Measurements from ENCODE around the gene ARRDC2.
"Not testable (repeated sequence)": the region's sequence is repeated elsewhere in the genome, so short reads cannot be mapped to it uniquely, and the experiment has no call there.

The ARRDC2 gene

GRCh38 chr19:17993076-17993813 is 14.7 kb upstream of the ARRDC2 start:
- DNase-seq = no peak

GRCh38 chr19:17996826-17997316 is 11.1 kb upstream of the ARRDC2 start:
- peak; percentile 78 for DNase-seq

GRCh38 chr19:17997969-17998826 is 9.8 kb upstream of the ARRDC2 start:
- DNase-seq = peak; percentile 50

GRCh38 chr19:17998827-17999150 is 9.2 kb upstream of the ARRDC2 start:
- DNase-seq = no peak

GRCh38 chr19:17999684-18000479 is 8.1 kb upstream of the ARRDC2 start:
- DNase-seq = no peak

GRCh38 chr19:18000480-18000914 is 7.5 kb upstream of the ARRDC2 start:
- DNase-seq = no peak

- DNase-seq = peak; percentile 92
Observed at GRCh38 chr19:18000915-18001776, 6.8 kb upstream of the ARRDC2 start.

- DNase-seq = peak; percentile 32
Observed at GRCh38 chr19:18001777-18002345, 6.1 kb upstream of the ARRDC2 start.

GRCh38 chr19:18002347-18002850 is 5.6 kb upstream of the ARRDC2 start:
- no peak for DNase-seq

- DNase-seq = not testable (repeated sequence)
Observed at GRCh38 chr19:18005750-18006149, 2.2 kb upstream of the ARRDC2 start.

GRCh38 chr19:18007044-18007916 is 690 bp upstream of the ARRDC2 start:
- peak; percentile 77 for DNase-seq

- no peak for DNase-seq
Observed at GRCh38 chr19:18008814-18009213, 844 bp downstream of the ARRDC2 start.

- DNase-seq = peak; percentile 36
Observed at GRCh38 chr19:18009412-18010066, 1.6 kb downstream of the ARRDC2 start.

- no peak for DNase-seq
Observed at GRCh38 chr19:18010149-18010548, 2.2 kb downstream of the ARRDC2 start.

GRCh38 chr19:18013210-18014111 is 5.5 kb downstream of the ARRDC2 start:
- DNase-seq = no peak

GRCh38 chr19:18014197-18014596 is 6.2 kb downstream of the ARRDC2 start:
- no peak for DNase-seq

GRCh38 chr19:18016209-18016910 is 8.4 kb downstream of the ARRDC2 start:
- DNase-seq = no peak

Data from EL (cell line).